HepG2 (cell line): Measurements from ENCODE around the gene OSBPL3. TPM values are rescaled to one million over a fixed set of nuclear protein-coding genes. Genes with fewer than 3 reads are reported as not detected.

Experiments
- ARNT2 ChIP-seq: sonication (generic); formaldehyde crosslinking; IDR thresholded peaks from 2 replicates; pipeline ENCODE4 v1.8.0; 2022; ENCODE audit warnings: mild to moderate bottlenecking, low read depth, missing genetic modification reagents, moderate library complexity
- GABPB1 ChIP-seq: IDR thresholded peaks from 2 replicates; pipeline ENCODE4 v1.6.1; 2016; ENCODE audit warnings: mild to moderate bottlenecking, missing genetic modification reagents, moderate library complexity, missing compliant biosample characterization
- KLF9 ChIP-seq: IDR thresholded peaks from 2 replicates; pipeline ENCODE4 v1.6.1; 2016; ENCODE audit warnings: low read depth
- KMT2B ChIP-seq: IDR thresholded peaks from 2 replicates; pipeline ENCODE4 v1.6.1; 2016; ENCODE audit warnings: missing genetic modification reagents, missing compliant biosample characterization
- MAFG ChIP-seq: sonication (generic); formaldehyde crosslinking; IDR thresholded peaks from 2 replicates; pipeline ENCODE4 v1.5.1; 2020; ENCODE audit warnings: mild to moderate bottlenecking, missing genetic modification reagents
- MAZ ChIP-seq, 2 experiments: sonication (generic) in 1 of 2; formaldehyde crosslinking in 1 of 2; IDR thresholded peaks; 2 replicates each; pipeline versions ENCODE4 v1.5.0 to v1.6.1; 2012 to 2020; ENCODE audit warnings: low read depth in 2 of 2, mild to moderate bottlenecking in 2 of 2, borderline replicate concordance in 1 of 2, improper control_type of control experiment in 1 of 2, low read length in 1 of 2, missing genetic modification reagents in 1 of 2, moderate library complexity in 1 of 2
- NCOA1 ChIP-seq: sonication (generic); formaldehyde crosslinking; IDR thresholded peaks from 2 replicates; pipeline ENCODE4 v1.9.0; 2021; ENCODE audit warnings: missing genetic modification reagents
- NONO ChIP-seq, 2 experiments: fragments of 450-650 bp in 1 of 2; sonication (generic) in 1 of 2; formaldehyde crosslinking in 1 of 2; IDR thresholded peaks in 1 of 2; conservative IDR thresholded peaks in 1 of 2; 2 replicates each; pipeline versions ENCODE4 v1.6.1 to v1.8.0; 2017 to 2022; ENCODE audit warnings: mild to moderate bottlenecking in 1 of 2, missing genetic modification reagents in 1 of 2, moderate library complexity in 1 of 2
- PAF1 ChIP-seq: IDR thresholded peaks from 2 replicates; pipeline ENCODE4 v1.6.1; 2016; ENCODE audit warnings: missing genetic modification reagents, missing compliant biosample characterization
- PHF20 ChIP-seq: sonication (generic); formaldehyde crosslinking; IDR thresholded peaks from 2 replicates; pipeline ENCODE4 v1.5.0; 2020; ENCODE audit warnings: mild to moderate bottlenecking, missing genetic modification reagents
- TCF12 ChIP-seq, 2 experiments: fragments of 450-650 bp in 1 of 2; sonication (generic) in 1 of 2; formaldehyde crosslinking in 1 of 2; IDR thresholded peaks; 2 replicates each; pipeline versions ENCODE4 v1.6.1 to v1.8.0; 2017 to 2022; ENCODE audit warnings: antibody characterized with exemption in 1 of 2, mild to moderate bottlenecking in 1 of 2, missing genetic modification reagents in 1 of 2, moderate library complexity in 1 of 2
- ZNF232 ChIP-seq: sonication (generic); formaldehyde crosslinking; IDR thresholded peaks from 2 replicates; pipeline ENCODE4 v1.4.0; 2020; ENCODE audit warnings: missing genetic modification reagents, borderline replicate concordance
- ZNF256 ChIP-seq: sonication (generic); formaldehyde crosslinking; conservative IDR thresholded peaks from 2 replicates; pipeline ENCODE4 v1.4.0; 2020; ENCODE audit warnings: missing genetic modification reagents
- ZNF510 ChIP-seq: sonication (generic); formaldehyde crosslinking; IDR thresholded peaks from 2 replicates; pipeline ENCODE4 v1.4.0; 2020; ENCODE audit warnings: low read depth, mild to moderate bottlenecking, missing genetic modification reagents
- ZNF761 ChIP-seq: sonication (generic); formaldehyde crosslinking; conservative IDR thresholded peaks from 2 replicates; pipeline ENCODE4 v1.4.0; 2020; ENCODE audit warnings: mild to moderate bottlenecking, missing genetic modification reagents
- ZNF768 ChIP-seq: sonication (generic); formaldehyde crosslinking; IDR thresholded peaks from 2 replicates; pipeline ENCODE4 v1.4.0; 2020; ENCODE audit warnings: missing genetic modification reagents
- ZNF850 ChIP-seq: sonication (generic); formaldehyde crosslinking; conservative IDR thresholded peaks from 2 replicates; pipeline ENCODE4 v1.9.0; 2021; ENCODE audit warnings: mild to moderate bottlenecking, missing genetic modification reagents
- polyA plus RNA-seq, 8 experiments: library from polyadenylated mRNA; depleted of rRNA in 3 of 8; stranded (reverse) in 7 of 8; unstranded in 1 of 8; fragments of >200 nt; fragmentation: Illumina TruSeq in 4 of 8; extraction: Trizol in 4 of 8; gene quantifications; 2 replicates each; pipeline versions ENCODE4 v1.2.1 to v1.2.3, GENCODE V29; 2011 to 2016; ENCODE audit warnings: low read depth in 4 of 8, missing spikeins in 1 of 8, mixed read lengths in 1 of 8; ENCODE audit not compliant: insufficient read depth in 1 of 8
- total RNA-seq, 5 experiments: library from RNA; depleted of rRNA; stranded (reverse); fragments of >200 nt; fragmentation: Illumina TruSeq; extraction: Trizol; gene quantifications; 2 replicates each; pipeline ENCODE4 v1.2.3, GENCODE V29; 2016; ENCODE audit warnings: low read depth in 1 of 5
- TF ChIP-seq, protein P1 (sequence below): sonication (generic); formaldehyde crosslinking; IDR thresholded peaks from 2 replicates; pipeline ENCODE4 v1.5.1; 2020; ENCODE audit warnings: missing genetic modification reagents, mild to moderate bottlenecking, borderline replicate concordance
- TF ChIP-seq, protein P2 (sequence below): IDR thresholded peaks from 2 replicates; pipeline ENCODE4 v1.6.1; 2016; ENCODE audit warnings: mild to moderate bottlenecking
- TF ChIP-seq, protein P3 (sequence below), 2 experiments: sonication (generic) in 1 of 2; formaldehyde crosslinking in 1 of 2; IDR thresholded peaks; 2 replicates each; pipeline versions ENCODE4 v1.4.0 to v1.6.1; 2018 to 2020; ENCODE audit warnings: missing genetic modification reagents in 2 of 2, borderline replicate concordance in 1 of 2, low read depth in 1 of 2, mild to moderate bottlenecking in 1 of 2, missing biosample characterization in 1 of 2

Gene OSBPL3
- total and polyA plus RNA-seq, 2 of the 13 experiments (the other 11 are each of a cell fraction or from before 2014, with no cell fraction given): 8.8 to 28.9 TPM

DNA sequence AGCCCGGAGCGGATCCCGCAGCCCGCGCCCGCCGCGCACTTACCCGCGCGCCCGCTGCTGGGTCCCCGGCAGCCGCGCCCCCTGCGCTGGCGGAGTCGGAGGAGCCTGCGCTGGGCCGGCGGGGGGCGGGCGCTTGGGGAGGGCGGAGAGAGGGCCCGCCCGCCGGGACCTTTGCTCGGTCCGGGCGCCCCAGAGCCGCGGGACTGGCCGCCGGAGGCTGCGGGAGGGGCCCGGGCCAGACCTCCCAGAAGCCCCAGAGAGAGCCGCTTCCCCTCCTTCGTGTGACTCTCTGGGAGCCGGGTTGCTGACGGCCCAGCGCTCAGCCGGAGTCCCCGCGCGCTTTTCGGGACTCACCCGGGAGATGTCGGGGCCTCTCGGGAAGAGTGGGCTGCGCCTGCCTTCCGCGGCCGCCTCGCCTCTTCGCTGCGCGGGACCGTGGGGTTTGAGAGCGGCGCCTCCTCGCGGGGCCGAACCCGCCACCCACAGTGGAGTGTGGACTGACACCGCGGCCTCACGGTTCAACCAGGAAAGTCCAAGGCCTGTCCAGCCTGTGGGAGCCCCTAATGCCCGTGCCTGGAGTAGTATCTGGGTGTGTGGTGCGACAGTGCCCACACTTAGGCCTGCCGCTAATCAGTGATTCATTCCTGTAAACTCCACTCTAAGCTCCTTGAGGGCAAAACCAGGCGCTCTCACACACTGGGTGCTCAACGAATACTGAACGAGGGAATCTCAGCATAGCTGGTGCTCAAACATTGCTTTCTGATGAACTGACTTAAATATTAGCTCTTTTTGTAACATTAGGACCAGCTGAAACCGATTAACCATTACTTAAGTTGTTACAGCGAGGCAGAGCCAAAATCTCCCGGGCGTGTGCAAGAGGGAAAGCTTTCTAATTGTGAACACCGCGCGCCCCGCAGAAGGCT is 222.4 kb downstream of the OSBPL3 start, which contains the start of gene GSDME (continued):
- TF ChIP-seq, protein P1, sequence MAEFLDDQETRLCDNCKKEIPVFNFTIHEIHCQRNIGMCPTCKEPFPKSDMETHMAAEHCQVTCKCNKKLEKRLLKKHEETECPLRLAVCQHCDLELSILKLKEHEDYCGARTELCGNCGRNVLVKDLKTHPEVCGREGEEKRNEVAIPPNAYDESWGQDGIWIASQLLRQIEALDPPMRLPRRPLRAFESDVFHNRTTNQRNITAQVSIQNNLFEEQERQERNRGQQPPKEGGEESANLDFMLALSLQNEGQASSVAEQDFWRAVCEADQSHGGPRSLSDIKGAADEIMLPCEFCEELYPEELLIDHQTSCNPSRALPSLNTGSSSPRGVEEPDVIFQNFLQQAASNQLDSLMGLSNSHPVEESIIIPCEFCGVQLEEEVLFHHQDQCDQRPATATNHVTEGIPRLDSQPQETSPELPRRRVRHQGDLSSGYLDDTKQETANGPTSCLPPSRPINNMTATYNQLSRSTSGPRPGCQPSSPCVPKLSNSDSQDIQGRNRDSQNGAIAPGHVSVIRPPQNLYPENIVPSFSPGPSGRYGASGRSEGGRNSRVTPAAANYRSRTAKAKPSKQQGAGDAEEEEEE (CRISPR knock-in tag): no peak
- TF ChIP-seq, protein P2, sequence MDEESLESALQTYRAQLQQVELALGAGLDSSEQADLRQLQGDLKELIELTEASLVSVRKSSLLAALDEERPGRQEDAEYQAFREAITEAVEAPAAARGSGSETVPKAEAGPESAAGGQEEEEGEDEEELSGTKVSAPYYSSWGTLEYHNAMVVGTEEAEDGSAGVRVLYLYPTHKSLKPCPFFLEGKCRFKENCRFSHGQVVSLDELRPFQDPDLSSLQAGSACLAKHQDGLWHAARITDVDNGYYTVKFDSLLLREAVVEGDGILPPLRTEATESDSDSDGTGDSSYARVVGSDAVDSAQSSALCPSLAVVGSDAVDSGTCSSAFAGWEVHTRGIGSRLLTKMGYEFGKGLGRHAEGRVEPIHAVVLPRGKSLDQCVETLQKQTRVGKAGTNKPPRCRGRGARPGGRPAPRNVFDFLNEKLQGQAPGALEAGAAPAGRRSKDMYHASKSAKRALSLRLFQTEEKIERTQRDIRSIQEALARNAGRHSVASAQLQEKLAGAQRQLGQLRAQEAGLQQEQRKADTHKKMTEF (CRISPR knock-in tag): 0 out of 2 replicates have a peak, but pooled peaks have one; percentile 57
- TF ChIP-seq ZNF256: no peak
- peak; percentile 61; the same call in 1 of the 2 replicates for TF ChIP-seq GABPB1 (CRISPR knock-in tag)
- no peak for TF ChIP-seq ARNT2
- no peak for TF ChIP-seq PAF1 (CRISPR knock-in tag)
- TF ChIP-seq MAZ (IDR thresholded peaks at IDR 0.05; ENCODE audit: borderline replicate concordance, low read depth, low read length): 0 out of 2 replicates have a peak, but pooled peaks have one; percentile 12
- peak; percentile 20; the same call in 1 of the 2 replicates for TF ChIP-seq MAZ (CRISPR knock-in tag; IDR thresholded peaks at IDR 0.05; ENCODE audit: low read depth)
- no peak for TF ChIP-seq KLF9
- TF ChIP-seq TCF12 (IDR thresholded peaks at IDR 0.05): no peak
- peak; percentile 52; the same call in 1 of the 2 replicates for TF ChIP-seq TCF12 (CRISPR knock-in tag; IDR thresholded peaks at IDR 0.05)
- TF ChIP-seq ZNF232 (CRISPR knock-in tag): no peak
- TF ChIP-seq NCOA1: no peak; the same call in 1 of the 2 replicates
- no peak for TF ChIP-seq MAFG (CRISPR knock-in tag)
- no peak for TF ChIP-seq ZNF510 (CRISPR knock-in tag)
- TF ChIP-seq ZNF768 (CRISPR knock-in tag): no peak
- TF ChIP-seq, protein P3, sequence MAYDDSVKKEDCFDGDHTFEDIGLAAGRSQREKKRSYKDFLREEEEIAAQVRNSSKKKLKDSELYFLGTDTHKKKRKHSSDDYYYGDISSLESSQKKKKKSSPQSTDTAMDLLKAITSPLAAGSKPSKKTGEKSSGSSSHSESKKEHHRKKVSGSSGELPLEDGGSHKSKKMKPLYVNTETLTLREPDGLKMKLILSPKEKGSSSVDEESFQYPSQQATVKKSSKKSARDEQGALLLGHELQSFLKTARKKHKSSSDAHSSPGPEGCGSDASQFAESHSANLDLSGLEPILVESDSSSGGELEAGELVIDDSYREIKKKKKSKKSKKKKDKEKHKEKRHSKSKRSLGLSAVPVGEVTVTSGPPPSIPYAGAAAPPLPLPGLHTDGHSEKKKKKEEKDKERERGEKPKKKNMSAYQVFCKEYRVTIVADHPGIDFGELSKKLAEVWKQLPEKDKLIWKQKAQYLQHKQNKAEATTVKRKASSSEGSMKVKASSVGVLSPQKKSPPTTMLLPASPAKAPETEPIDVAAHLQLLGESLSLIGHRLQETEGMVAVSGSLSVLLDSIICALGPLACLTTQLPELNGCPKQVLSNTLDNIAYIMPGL (CRISPR knock-in tag; IDR thresholded peaks at IDR 0.05; ENCODE audit: borderline replicate concordance in 1 of 2, low read depth in 1 of 2): peak; percentile 42 to 52; a peak in 2 of 4 replicates
- no peak for TF ChIP-seq ZNF850 (CRISPR knock-in tag)
- TF ChIP-seq NONO (IDR thresholded peaks at IDR 0.05): no peak
- no peak for TF ChIP-seq NONO (CRISPR knock-in tag; conservative IDR thresholded peaks at IDR 0.05)
- 0 out of 2 replicates have a peak, but pooled peaks have one; percentile 82 for TF ChIP-seq ZNF761 (CRISPR knock-in tag)
- no peak for TF ChIP-seq KMT2B (CRISPR knock-in tag)
- TF ChIP-seq PHF20 (CRISPR knock-in tag): 0 out of 2 replicates have a peak, but pooled peaks have one; percentile 10
